KMS-11 (cell line): ENCODE data around the gene APOBEC3H.
"Not testable (repeated sequence)": the region's sequence is repeated elsewhere in the genome, so short reads cannot be mapped to it uniquely, and the experiment has no call there.

ENCODE experiments used
- H2AFZ ChIP-seq: fragments of 200-600 bp; sonication (generic); 2 replicates; pipeline ENCODE4 v1.6.1; 2016; ENCODE audit warnings: antibody characterized with exemption, mixed run types, low read depth
- H3K27ac ChIP-seq: fragments of 200-600 bp; sonication (generic); 2 replicates; pipeline ENCODE4 v1.6.1; 2016; ENCODE audit warnings: mild to moderate bottlenecking, mixed run types
- H3K27me3 ChIP-seq: fragments of 200-600 bp; sonication (generic); 2 replicates; pipeline ENCODE4 v1.6.1; 2017; ENCODE audit warnings: mild to moderate bottlenecking, low read depth, mixed run types, moderate library complexity; ENCODE audit not compliant: insufficient read depth
- H3K36me3 ChIP-seq: fragments of 200-600 bp; sonication (generic); 2 replicates; pipeline ENCODE4 v1.6.1; 2017; ENCODE audit warnings: mild to moderate bottlenecking, mixed run types; ENCODE audit not compliant: insufficient read depth
- H3K4me1 ChIP-seq: fragments of 200-600 bp; sonication (generic); 2 replicates; pipeline ENCODE4 v1.6.1; 2016; ENCODE audit warnings: mild to moderate bottlenecking, low read depth, mixed run types; ENCODE audit not compliant: poor library complexity, severe bottlenecking
- H3K4me2 ChIP-seq: fragments of 200-600 bp; sonication (generic); 2 replicates; pipeline ENCODE4 v1.7.0; 2016; ENCODE audit warnings: mild to moderate bottlenecking, mixed run types
- H3K4me3 ChIP-seq: fragments of 200-600 bp; sonication (generic); IDR thresholded peaks from 2 replicates; pipeline ENCODE4 v1.6.1; 2017; ENCODE audit warnings: low read depth, low read length, mixed read lengths; ENCODE audit not compliant: insufficient read depth
- H3K79me2 ChIP-seq: fragments of 200-600 bp; sonication (generic); 2 replicates; pipeline ENCODE4 v1.6.1; 2016; ENCODE audit warnings: low read depth, mixed run types; ENCODE audit not compliant: insufficient read depth
- H3K9ac ChIP-seq: fragments of 200-600 bp; sonication (generic); 2 replicates; pipeline ENCODE4 v1.6.1; 2016; ENCODE audit warnings: mild to moderate bottlenecking, mixed run types
- H4K20me1 ChIP-seq: fragments of 200-600 bp; sonication (generic); 2 replicates; pipeline ENCODE4 v1.6.1; 2016; ENCODE audit warnings: mild to moderate bottlenecking, mixed run types; ENCODE audit not compliant: insufficient read depth
- CTCF ChIP-seq: fragments of 200-600 bp; sonication (generic); conservative IDR thresholded peaks from 2 replicates; pipeline ENCODE4 v1.6.1; 2017; ENCODE audit warnings: low read depth, mild to moderate bottlenecking, antibody characterized with exemption, low read length, moderate library complexity, mixed read lengths

Gene APOBEC3H

GRCh38 chr22:39068033-39068785 lies 28.8 kb upstream of the APOBEC3H start:
- Histone ChIP-seq H2AFZ (no peak overlapping the region), H3K9ac (no peak overlapping the region), H3K4me2 (no peak overlapping the region), H3K27ac (no peak overlapping the region), H3K79me2 (no peaks in the 10 kb centered on the region), H4K20me1 (no peaks in the 10 kb centered on the region), H3K27me3 (no peaks in the 10 kb centered on the region), H3K36me3 (no peaks in the 10 kb centered on the region), H3K4me3 (no peak overlapping the region), H3K4me1 (peaks cover 16% of the 10 kb centered on the region)
- no peak for TF ChIP-seq CTCF

GRCh38 chr22:39070186-39070585 lies 26.9 kb upstream of the APOBEC3H start:
- Histone ChIP-seq H3K27ac (no peak overlapping the region), H3K4me1 (peaks cover 16% of the 10 kb centered on the region), H3K4me3 (no peak overlapping the region), H3K9ac (no peak overlapping the region), H3K4me2 (no peak overlapping the region), H3K27me3 (no peaks in the 10 kb centered on the region), H3K36me3 (no peaks in the 10 kb centered on the region), H4K20me1 (no peaks in the 10 kb centered on the region), H2AFZ (no peak overlapping the region), H3K79me2 (no peaks in the 10 kb centered on the region)
- TF ChIP-seq CTCF, result no peak

- H3K4me1 ChIP-seq, H3K4me2 ChIP-seq, H3K4me3 ChIP-seq, H3K36me3 ChIP-seq, H4K20me1 ChIP-seq, H3K9ac ChIP-seq, H3K27me3 ChIP-seq, H3K27ac ChIP-seq, H3K79me2 ChIP-seq, H2AFZ ChIP-seq: not testable (repeated sequence)
These were observed 24.5 kb upstream of the APOBEC3H start for GRCh38 chr22:39072581-39072981.

GRCh38 chr22:39073981-39074380 lies 23.1 kb upstream of the APOBEC3H start:
- Histone ChIP-seq H4K20me1 (no peaks in the 10 kb centered on the region), H3K4me1 (no peaks in the 10 kb centered on the region), H3K36me3 (no peaks in the 10 kb centered on the region), H3K27ac (no peak overlapping the region), H3K9ac (no peak overlapping the region), H3K79me2 (no peaks in the 10 kb centered on the region), H3K4me2 (no peak overlapping the region), H3K27me3 (no peaks in the 10 kb centered on the region), H3K4me3 (no peak overlapping the region), H2AFZ (no peak overlapping the region)
- TF ChIP-seq CTCF, result no peak

GRCh38 chr22:39076155-39077025 lies 20.7 kb upstream of the APOBEC3H start:
- H3K4me2 ChIP-seq, H3K27me3 ChIP-seq, H3K27ac ChIP-seq, H3K9ac ChIP-seq, H4K20me1 ChIP-seq, H3K36me3 ChIP-seq, H3K79me2 ChIP-seq, H3K4me1 ChIP-seq, H2AFZ ChIP-seq, H3K4me3 ChIP-seq: not testable (repeated sequence)

GRCh38 chr22:39077026-39077840 lies 19.8 kb upstream of the APOBEC3H start, which contains the start of gene APOBEC3G:
Gene APOBEC3G (plus strand): TSS chr22:39077275. CDS start chr22:39077362, 87 bp downstream.
- not testable (repeated sequence) for H3K79me2 ChIP-seq, H4K20me1 ChIP-seq, H3K9ac ChIP-seq, H3K36me3 ChIP-seq, H3K4me2 ChIP-seq, H3K27me3 ChIP-seq, H3K4me1 ChIP-seq, H3K27ac ChIP-seq, H3K4me3 ChIP-seq, H2AFZ ChIP-seq

- not testable (repeated sequence) for H2AFZ ChIP-seq, H3K4me1 ChIP-seq, H3K36me3 ChIP-seq, H3K4me3 ChIP-seq, H3K4me2 ChIP-seq, H4K20me1 ChIP-seq, H3K79me2 ChIP-seq, H3K27me3 ChIP-seq, H3K27ac ChIP-seq, H3K9ac ChIP-seq
These were observed 19.1 kb upstream of the APOBEC3H start for GRCh38 chr22:39077912-39078311.
